Superior temporal gyrus (tissue), 1 donor: ENCODE results near the gene RFFL.

ENCODE experiments used
- DNase-seq: peaks from one replicate; pipeline ENCODE4 v3.0.0-alpha.2; 2016; ENCODE audit errors: extremely low spot score

Gene RFFL

DNA sequence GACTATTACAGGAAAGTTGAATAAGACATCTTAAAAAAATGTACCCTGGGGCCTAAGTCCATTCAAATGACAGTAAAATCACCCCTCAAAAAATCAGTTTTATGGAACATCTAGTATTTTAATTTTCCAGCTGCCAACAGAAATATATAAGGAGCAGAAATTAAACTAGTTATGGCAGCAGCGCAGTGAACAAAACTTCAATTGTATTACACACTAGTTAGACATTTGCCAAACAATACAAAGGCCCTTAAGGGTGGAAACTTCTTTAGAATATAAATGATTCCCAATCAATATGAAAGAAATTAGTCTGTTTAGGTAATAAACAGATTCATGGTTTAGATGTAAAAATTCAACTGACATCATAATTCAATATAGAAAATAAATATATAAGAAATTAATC is 18.1 kb upstream of the RFFL start:
- DNase-seq = peak; percentile 77

DNA sequence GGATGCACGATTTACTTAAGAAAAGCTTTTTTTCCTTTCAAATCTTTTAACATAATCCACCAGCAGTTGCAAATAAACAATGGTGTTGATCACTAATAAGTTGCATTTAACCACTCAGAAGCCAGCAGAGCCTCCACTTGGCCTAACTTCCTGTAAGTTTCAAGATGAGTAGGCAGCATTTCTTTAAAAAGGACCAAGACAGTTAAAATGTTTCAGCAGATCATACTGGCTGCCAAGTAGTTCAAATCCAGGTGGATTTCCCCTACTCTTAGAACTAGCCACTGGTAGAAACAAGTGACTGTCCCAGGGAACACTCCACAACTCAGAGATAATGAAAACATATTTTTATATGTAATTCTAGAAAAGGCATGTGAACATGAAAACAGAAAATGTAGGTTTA is 17.0 kb upstream of the RFFL start:
- DNase-seq = no peak

DNA sequence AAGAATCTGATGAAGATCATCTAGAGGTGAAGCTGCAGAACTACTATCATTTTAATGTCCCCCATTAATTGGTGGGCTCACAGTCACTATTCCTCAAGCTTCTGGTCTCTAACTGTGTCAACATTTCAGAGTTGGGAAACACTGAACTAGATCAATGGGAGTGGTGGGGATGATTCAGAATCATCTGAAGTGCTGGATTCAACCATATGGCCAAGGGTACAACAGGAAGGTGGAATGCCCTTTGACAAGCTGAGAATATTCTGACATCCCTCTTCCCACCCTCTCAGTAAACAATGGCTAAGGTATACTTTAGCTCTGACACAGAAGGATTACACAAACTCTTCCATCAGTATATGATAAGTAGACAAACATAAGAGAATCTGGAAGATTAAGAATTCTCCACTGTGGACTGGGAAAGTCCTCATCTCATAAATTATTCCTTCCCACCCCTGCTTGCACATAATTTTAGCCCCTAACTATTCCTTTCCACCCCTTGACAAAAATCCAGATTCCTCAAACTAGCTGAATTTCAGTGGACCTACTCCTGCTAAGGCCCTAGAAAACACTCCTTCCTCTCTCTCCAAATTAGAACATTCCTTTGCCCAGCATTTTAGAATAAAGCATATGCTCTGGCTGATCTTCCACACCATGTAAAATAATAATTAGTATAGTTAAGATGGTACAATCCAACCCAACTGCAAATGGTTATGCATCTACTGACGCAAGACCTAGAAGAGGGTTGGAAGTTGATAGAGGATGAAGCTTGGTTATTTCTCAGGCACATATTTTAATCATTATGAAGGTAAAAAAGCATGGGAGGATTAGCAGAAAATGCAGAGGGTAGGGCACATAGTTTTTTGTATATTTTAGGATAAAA is 16.3 kb upstream of the RFFL start:
- DNase-seq = peak; percentile 49

DNA sequence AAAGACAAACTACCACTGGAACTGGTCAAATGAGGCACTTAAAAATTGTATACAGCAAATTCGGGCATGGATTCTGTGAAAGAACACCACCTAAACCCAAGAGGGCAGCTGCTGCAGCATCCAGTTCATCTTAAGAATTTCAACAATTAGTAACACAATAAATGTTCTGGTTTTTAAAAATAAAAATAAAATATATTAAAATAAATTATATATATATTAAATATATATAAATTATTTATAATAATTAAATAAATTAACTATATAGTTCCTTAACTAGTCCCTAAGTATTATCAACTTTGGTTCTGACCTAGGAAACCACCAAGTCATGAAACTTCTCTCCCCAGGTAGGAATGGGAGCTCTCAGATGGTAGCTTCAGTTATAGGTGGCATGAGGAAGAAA is 13.4 kb upstream of the RFFL start:
- no peak for DNase-seq

DNA sequence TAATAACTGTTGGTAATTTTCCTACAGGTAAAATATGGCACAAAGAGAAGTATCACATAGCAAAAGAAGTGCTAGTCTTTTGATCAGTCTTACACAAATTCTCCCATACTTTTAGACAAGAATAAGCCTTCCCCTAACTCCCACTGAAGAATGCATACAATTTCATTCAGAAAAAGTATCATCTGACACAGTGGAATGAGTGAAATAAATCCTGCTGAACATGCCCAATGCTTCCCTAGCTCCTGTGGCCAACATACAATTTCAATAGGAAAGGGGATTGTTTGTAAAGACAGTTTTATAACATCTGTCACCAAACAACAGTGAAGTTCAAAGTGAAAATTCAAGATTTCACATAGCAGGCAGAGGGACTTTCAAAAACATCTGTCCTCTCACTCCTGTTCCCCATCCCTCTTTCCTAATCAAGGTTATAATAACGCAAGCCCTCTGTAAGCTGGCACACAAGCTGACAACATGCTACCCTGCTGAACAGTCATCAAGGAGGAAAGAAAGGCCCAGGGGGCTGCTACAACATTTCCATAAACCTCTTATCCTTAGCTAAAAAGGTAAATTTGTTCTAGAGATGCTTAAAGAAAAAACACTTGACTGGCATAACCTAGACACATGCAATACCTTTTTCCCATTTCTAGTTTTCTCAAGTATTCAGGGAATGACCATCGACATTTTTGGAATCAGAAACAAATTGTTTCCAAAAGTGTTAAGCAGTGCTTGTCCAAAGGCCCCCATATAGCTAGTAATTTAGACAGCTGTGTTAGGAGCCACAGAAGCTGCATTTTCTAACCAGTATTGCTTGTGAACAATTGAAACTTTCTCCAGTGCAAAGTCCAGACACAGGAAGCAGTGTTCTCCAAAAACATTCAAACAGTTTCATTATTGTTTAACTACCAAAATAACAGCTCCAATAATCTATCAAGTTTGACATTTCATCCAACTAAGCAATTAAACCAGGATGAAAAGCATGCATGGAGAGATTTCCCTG is 11.5 kb upstream of the RFFL start:
- peak; percentile 91 for DNase-seq

DNA sequence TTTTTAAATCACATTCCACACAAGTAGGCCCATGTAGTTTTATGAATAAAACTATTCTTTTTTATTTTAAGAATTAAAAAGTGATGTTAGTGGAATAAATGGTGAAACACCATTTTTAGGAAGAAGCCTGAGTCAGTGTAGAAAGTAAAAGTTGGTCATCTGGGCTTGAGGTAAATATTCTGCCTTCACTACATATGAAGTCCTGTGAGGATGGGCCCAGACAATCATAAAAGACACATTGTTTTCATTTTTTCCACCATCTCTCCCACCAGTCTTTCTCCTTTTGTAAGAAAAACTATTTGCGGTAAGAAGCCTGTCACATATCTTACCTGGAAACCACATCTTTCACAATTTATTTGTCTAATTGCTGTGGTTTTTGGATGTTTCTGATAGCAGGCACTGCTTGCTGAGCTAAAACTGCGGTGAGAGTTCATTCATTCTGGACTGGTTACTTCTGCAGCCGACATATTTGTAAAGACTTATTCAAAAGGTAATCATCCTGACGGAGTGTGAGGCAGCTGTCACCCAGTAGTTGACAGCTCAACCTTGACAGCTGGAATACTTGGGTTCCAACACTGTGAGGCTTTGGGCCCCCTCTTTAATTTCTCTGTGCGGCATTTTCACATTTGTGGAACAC is 10.6 kb upstream of the RFFL start:
- peak; percentile 51 for DNase-seq

DNA sequence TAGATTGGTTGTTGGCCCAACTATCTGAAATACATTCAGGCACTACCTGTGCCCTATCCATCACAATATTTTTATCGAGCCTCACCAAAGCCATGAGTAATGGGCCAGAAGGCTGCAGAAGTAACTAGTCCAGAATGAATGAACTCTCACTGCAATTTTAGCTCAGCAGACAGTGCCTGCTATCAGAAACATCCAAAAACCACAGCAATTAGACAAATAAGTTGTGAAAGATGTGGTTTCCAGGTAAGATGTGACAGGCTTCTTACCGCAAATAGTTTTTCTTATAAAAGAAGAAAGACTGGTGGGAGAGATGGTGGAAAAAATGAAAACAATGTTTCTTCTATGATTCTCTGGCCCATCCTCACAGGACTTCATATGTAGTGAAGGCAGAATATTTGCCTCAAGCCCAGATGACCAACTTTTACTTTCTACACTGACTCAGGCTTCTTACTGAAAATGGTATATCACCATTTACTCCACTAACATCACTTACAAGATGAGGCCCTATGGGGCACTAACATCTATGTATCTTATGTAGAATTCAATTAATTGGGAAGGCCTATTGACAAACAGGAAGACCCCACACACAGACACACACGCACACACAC is 9.8 kb upstream of the RFFL start:
- DNase-seq = peak; percentile 53

DNA sequence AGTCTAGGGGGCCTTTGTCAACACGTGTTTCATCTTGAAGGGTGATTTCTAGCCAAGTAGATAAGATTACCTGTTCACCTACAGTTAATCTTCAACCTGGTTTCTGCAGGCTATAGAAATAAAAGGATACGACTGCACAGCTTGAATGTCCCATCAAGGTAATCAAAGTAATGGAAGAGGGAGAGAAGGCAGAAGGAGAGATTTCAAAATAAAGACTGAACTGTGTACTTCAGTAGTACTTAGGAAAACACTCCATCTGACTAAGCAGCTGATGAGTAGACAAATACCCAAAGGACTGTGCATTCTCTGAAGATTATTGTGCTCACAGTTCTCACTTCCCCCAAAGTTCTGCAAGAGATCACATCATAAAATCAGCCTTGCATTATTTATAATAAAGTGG is 5.8 kb upstream of the RFFL start:
- peak; percentile 42 for DNase-seq

DNA sequence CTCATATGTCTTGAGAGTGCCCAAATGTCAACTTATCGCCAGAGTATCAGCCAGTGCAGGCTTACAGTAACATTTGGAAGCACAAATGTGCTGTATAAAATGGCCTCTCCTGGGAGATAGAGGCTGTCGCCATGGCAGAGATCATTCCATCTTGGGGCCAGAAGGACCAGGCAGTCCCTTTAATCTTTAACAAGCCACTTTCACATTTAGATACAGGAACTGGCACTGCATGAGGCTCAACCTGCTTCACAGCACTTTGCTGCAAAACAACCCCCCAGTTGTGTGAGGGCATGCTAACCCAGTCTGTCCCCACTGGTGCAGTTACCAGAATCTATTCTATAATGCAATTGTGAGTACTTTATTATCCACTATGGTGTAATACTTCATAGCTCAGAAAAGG is 4.7 kb upstream of the RFFL start:
- DNase-seq = peak; percentile 18

DNA sequence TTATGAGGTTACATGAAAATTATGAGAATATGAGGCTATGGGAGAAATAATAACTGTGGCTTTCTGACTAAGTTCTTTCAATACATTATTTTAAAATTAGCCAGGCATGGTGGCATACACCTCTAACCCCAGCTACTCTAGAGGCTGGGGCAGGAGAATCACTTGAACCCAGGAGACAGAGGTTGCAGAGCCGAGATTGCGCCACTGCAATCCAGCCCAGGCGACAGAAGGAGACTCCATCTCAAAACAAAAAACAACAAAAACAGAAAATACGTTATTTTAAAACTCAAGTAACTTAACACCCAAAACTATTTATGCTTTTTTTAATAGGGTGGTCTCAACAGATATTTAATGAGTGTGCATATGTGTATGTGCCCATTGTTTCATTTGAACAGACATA is 2.4 kb upstream of the RFFL start:
- DNase-seq = no peak

DNA sequence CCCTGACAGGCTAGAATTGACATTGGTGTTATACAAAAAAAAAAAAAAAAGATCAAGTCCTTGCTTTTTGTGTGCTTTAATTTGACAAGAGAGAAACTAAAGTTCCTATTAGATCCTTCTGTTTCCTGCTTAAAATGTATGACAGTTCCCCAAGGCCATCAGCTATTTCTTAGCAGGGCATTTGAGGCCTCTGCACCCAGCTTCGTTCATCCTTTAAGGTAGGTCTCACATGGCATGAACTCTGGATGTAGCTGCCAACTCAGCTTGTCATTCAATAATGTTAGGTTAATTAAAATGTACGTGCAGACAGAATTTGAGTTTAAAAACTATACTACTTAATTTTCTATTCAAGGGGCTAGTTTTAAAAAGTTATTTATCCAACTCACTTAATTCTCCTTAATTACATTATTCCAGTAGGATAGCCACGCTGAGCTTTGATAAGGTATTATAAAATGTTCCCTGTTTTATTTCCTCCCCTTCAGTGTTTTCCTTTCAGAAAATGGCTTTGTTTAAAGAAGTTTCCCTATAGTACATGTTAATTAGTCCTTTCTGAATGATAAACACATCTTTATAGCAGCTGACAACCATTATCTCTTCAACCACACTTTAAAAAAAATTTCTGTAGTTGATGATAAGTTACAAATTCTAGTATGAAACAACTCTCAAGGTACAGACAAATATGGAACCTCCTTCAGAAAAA is 1.2 kb upstream of the RFFL start:
- DNase-seq = no peak

DNA sequence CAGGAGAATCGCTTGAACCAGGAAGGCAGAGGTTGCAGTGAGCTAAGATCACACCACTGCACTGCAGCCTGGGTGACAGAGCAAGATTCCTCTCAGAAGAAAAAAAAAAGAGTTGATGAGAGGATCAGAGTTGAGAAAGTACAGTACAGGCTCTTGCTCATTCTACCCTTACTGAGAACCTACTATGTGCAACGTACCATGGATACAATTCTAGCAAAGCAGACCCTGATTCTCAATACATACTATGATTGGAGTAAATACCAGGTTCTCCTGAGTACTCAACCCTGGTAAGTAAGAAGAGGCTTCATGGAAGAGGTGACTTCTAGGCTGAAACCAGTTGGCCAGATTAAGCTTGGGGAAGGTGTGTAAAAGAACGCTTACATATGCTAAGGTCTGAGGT is 1.2 kb downstream of the RFFL start:
- no peak for DNase-seq

DNA sequence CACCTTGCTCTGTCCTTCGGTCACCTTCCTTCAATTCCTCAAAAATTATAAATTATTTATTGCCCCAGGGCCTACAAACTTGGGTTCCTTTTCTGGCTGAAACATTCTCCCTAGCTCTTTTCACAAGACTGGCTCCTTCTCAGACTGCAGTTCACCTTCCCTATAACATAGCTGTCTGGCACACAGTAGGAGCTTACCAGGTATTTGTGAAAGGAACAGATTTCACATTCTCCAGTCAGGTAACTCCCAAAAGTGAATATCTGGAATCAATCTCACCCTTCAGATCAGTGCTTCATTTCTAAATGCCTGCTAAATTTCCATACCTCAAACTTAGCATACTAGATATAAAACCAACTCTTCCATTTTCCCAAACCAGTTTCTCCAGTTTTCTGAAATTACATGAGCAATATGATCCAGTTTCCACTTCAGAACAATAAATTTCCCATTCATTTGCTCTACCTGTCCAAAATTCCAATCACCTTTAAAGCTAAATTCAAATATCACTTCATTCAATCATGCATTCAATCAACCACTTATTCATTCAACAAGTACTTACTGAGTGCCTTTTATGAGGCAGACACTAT is 6.1 kb downstream of the RFFL start:
- no peak for DNase-seq

DNA sequence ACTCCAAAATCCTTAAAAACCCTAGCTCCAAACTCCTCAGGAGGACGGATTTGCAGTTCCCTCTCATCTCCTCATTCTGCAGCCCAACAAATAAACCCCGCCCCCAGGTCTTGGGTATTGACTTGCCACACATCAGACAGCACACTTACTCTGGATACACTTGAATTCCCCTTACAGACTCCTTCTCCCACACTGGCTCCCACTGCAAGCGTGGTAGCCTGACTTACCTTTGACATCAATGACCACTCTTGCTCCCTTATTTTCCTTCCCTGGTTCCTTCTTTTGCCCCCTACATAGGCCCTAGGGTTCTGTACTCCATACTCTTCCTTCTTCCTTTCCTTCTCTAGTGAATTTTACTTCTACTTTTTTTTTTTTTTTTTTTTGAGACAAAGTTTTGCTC is 7.5 kb downstream of the RFFL start:
- DNase-seq = no peak

DNA sequence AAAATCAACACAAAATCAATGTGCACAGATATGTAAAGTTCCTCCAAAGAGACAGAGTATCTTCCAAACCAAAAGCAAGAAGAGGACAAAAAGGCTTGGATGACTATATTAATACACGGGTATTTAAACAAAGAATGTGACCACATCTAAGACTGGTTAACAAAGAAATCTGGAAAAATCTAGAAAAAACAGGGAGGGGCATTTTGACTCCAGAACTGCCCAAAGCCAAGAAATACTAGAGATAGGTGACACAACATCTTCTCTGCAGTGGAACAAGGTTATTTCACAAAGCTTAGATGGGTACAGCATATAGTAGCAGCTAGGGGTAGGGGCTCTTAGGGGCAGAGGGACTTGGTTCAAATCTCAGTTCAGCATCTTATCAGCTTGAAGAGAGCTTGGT is 10.3 kb downstream of the RFFL start:
- DNase-seq = no peak

DNA sequence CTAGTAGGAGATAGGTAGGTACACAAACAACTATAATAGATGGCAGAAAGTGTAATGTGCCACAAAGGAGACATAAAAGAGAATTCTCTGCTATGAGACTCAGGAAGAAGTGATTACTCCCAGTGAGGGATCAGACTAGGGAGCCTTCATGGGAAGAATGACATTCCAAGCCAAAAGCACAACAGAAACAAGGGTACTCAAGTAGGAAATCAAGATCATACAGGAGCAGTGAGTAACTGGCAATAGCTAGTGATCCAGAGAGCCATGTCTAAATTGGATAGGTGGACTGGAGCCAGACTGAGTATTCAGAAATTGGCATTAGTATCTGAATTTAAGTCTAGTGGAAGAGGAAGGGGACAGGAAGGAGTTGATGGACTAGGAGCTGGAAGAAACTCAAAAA is 10.7 kb downstream of the RFFL start:
- no peak for DNase-seq

DNA sequence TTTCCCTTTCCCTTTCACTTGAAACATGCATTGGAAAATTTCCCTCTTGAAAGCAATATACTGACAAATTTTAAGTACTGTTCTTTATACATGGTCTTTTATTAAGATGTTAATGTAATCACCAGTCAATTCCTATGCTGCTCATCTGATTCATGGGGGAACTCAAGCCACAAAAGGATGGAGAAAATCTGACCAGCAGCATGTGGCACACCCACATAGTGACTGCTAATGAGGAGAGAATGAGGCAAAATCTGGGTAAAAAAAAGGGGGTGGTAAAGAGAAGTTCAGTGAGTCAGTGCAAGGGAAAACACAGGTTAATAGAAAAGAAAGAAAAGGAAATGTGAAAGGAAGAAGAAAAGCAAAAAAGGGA is 11.3 kb downstream of the RFFL start:
- DNase-seq = no peak

DNA sequence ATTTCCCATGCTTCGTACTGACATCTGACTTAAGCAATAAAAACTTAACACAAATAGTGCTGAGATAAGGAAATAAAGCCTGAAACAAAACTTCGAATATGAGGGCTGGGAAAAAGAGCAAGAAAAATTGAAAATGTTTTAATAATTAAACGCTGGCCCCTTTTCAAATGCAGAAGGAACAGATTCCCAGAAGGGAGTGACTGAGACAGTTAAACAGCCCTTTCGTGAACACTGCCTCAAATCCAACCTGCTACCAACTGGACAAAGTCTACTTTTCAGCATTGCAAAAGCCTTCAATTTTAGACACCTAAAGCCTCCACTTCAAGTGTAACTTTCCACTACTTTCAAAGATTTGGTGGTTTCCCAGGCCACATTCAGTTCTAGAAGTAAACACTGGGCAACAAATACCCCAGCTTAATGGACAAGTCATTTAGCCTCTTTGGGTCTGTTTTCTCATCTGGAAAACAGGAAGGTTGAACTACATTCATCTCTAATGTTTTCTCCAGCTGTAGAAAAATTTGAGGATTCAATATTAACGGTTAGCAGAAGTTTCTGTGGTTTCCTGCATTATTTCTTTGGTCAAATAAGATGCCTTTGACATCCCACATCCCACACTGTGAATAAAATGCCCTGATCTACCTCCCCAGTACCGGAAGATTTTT is 11.8 kb downstream of the RFFL start:
- DNase-seq = no peak

DNA sequence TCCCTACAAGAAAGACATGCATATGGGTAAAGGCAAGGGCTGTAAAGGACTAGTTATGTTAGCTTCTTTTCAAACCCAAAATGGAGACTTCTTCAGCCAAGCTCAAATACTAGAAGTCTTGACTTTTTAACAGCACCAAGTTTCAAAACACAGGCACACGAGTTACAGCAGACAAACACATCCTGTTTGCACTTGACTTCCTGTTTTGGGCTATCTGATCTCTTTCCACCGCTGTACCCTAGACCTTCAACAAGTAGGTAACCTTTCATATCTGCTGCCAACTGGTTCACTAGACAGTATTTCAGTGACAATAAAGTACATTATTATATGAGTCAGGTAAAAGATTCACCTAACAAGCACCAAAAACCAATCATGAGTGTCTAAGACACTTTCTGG is 12.3 kb downstream of the RFFL start:
- DNase-seq = no peak

DNA sequence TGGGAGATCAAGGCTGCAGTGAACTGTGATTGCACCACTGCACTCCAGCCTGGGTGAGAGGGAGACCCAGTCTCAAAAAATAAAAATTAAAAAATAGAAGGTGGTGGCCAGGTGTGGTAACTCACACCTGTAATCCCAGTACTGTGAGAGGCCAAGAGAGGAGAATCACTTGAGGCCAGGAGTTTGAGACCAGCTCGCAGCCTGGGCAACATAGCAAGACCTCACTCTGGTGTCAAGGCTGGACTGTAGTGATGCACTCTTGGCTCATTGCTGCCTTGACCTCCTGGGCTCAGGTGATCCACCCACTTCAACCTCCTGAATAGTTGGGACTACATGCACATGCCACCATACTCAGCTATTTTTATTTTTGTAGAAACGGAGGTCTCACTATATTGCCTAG is 13.3 kb downstream of the RFFL start:
- no peak for DNase-seq
